Peyer's patch (tissue), 4 donors: ENCODE data around the gene EFCAB7. TPM values are rescaled to one million over a fixed set of nuclear protein-coding genes. Genes with fewer than 3 reads are reported as not detected.

ENCODE experiments used
- DNase-seq, 3 donors: peaks; one replicate each; pipeline ENCODE4 v3.0.0-alpha.2; 2017 to 2019
- H3K27ac ChIP-seq, 4 donors: fragments of 200-600 bp; sonication (generic); one replicate each; pipeline ENCODE4 v1.5.1; 2016 to 2019
- H3K27me3 ChIP-seq, 2 donors: fragments of 200-600 bp; sonication (generic); one replicate each; pipeline ENCODE4 v1.5.1; 2019
- H3K36me3 ChIP-seq, 3 donors: fragments of 200-600 bp; sonication (generic); one replicate each; pipeline ENCODE4 v1.5.1; 2016 to 2019
- H3K4me1 ChIP-seq, 4 donors: fragments of 200-600 bp; sonication (generic); one replicate each; pipeline ENCODE4 v1.5.1; 2016 to 2019
- H3K4me3 ChIP-seq, 4 donors: fragments of 200-600 bp; sonication (generic); 1 replicate in 3 of 4; 2 replicates in 1 of 4; pipeline ENCODE4 v1.5.1; 2016 to 2019; ENCODE audit warnings: mild to moderate bottlenecking in 1 of 4
- H3K9me3 ChIP-seq, 4 donors: fragments of 200-600 bp; sonication (generic); one replicate each; pipeline ENCODE4 v1.5.1; 2016 to 2019; ENCODE audit warnings: mild to moderate bottlenecking in 1 of 4
- CTCF ChIP-seq, 6 experiments: fragments of 450-650 bp in 4 of 6; fragments of 200-600 bp in 2 of 6; sonication (generic) in 1 of 6; IDR thresholded peaks; one replicate each; pipeline ENCODE4 v1.5.1; 2017 to 2019; ENCODE audit warnings: antibody characterized with exemption in 6 of 6, mild to moderate bottlenecking in 3 of 6, moderate library complexity in 1 of 6
- POLR2A ChIP-seq, 2 donors: fragments of 450-650 bp; IDR thresholded peaks; one replicate each; pipeline ENCODE4 v1.5.1; 2017; ENCODE audit warnings: antibody characterized with exemption in 2 of 2, mild to moderate bottlenecking in 2 of 2, moderate library complexity in 2 of 2
- total RNA-seq, 4 donors: library from RNA; depleted of rRNA; stranded (reverse); fragments of >200 nt; gene quantifications; one replicate each; pipeline ENCODE4 v1.1.0, GENCODE V29; 2016

EFCAB7 gene
- total RNA-seq, 4 donors from 2014 or later = 2.1 to 10.7 (median 5.3) TPM

GRCh38 chr1:63600248-63600647, 76.9 kb downstream of the EFCAB7 start:
- Histone ChIP-seq H3K27me3 (no peaks in the 10 kb centered on the region), H3K36me3 (no peaks in the 10 kb centered on the region), H3K4me3 (no peak overlapping the region), H3K9me3 (no peaks in the 10 kb centered on the region), H3K27ac (no peak overlapping the region), H3K4me1 (no peaks in the 10 kb centered on the region)
- TF ChIP-seq CTCF (IDR thresholded peaks at IDR 0.05) = no peak
- DNase-seq = no peak

GRCh38 chr1:63601061-63601460, 77.7 kb downstream of the EFCAB7 start:
- TF ChIP-seq CTCF (IDR thresholded peaks at IDR 0.05) (no peak), POLR2A (IDR thresholded peaks at IDR 0.05) (no peak)

GRCh38 chr1:63601463-63601862, 78.1 kb downstream of the EFCAB7 start:
- Histone ChIP-seq H3K9me3 (no peaks in the 10 kb centered on the region), H3K36me3 (no peaks in the 10 kb centered on the region), H3K27ac (no peak overlapping the region), H3K4me3 (no peak overlapping the region), H3K27me3 (no peaks in the 10 kb centered on the region), H3K4me1 (no peaks in the 10 kb centered on the region)
- TF ChIP-seq POLR2A (IDR thresholded peaks at IDR 0.05) (no peak), CTCF (IDR thresholded peaks at IDR 0.05) (no peak)
- no peak for DNase-seq

More at GRCh38 chr1:63601061-63601460, 77.7 kb downstream of the EFCAB7 start:
- no peak for DNase-seq
- no peaks in the 10 kb centered on the region for H3K36me3 ChIP-seq
- H3K27me3 ChIP-seq = no peaks in the 10 kb centered on the region
- no peaks in the 10 kb centered on the region for H3K9me3 ChIP-seq
- no peak overlapping the region for H3K4me3 ChIP-seq
- no peaks in the 10 kb centered on the region for H3K4me1 ChIP-seq
- H3K27ac ChIP-seq = no peak overlapping the region

GRCh38 chr1:63601912-63602311, 78.6 kb downstream of the EFCAB7 start:
- Histone ChIP-seq H3K27ac (no peak overlapping the region), H3K4me3 (no peak overlapping the region), H3K9me3 (no peaks in the 10 kb centered on the region), H3K4me1 (no peaks in the 10 kb centered on the region), H3K36me3 (no peaks in the 10 kb centered on the region), H3K27me3 (no peaks in the 10 kb centered on the region)
- no peak for DNase-seq
- TF ChIP-seq CTCF (IDR thresholded peaks at IDR 0.05) (no peak), POLR2A (IDR thresholded peaks at IDR 0.05) (no peak)

GRCh38 chr1:63602629-63603028, 79.3 kb downstream of the EFCAB7 start:
- H3K36me3 ChIP-seq = no peaks in the 10 kb centered on the region
- H3K4me3 ChIP-seq = no peak overlapping the region
- no peak overlapping the region for H3K27ac ChIP-seq
- no peaks in the 10 kb centered on the region for H3K9me3 ChIP-seq
- DNase-seq = no peak
- no peaks in the 10 kb centered on the region for H3K4me1 ChIP-seq
- TF ChIP-seq CTCF (IDR thresholded peaks at IDR 0.05) (no peak), POLR2A (IDR thresholded peaks at IDR 0.05) (no peak)
- H3K27me3 ChIP-seq = no peaks in the 10 kb centered on the region

- TF ChIP-seq POLR2A (IDR thresholded peaks at IDR 0.05) (no peak), CTCF (IDR thresholded peaks at IDR 0.05) (no peak)
- no peaks in the 10 kb centered on the region for H3K27me3 ChIP-seq
- no peaks in the 10 kb centered on the region for H3K9me3 ChIP-seq
- no peak for DNase-seq
- no peak overlapping the region for H3K27ac ChIP-seq
- H3K4me1 ChIP-seq = no peaks in the 10 kb centered on the region
- H3K4me3 ChIP-seq = no peak overlapping the region
- no peaks in the 10 kb centered on the region for H3K36me3 ChIP-seq
Measured at GRCh38 chr1:63603810-63604209, 80.5 kb downstream of the EFCAB7 start.
